Measurements from ENCODE around the gene ECHDC1.

The ECHDC1 gene

GRCh38 chr6:127352524-127352923, 9.1 kb upstream of the ECHDC1 start:
- TF ChIP-seq CTCF (IDR thresholded peaks at IDR 0.05; ENCODE audit: low read length, missing control alignments): no peak
- no peak for DNase-seq (ENCODE audit: low read depth)
- no peak overlapping the region for H3K4me3 ChIP-seq (replicated peaks; ENCODE audit: low read depth, low read length)

GRCh38 chr6:127349980-127350379, 6.6 kb upstream of the ECHDC1 start:
- no peak overlapping the region for H3K4me3 ChIP-seq (replicated peaks; ENCODE audit: low read depth, low read length)
- TF ChIP-seq CTCF (IDR thresholded peaks at IDR 0.05; ENCODE audit: low read length, missing control alignments): no peak
- DNase-seq (ENCODE audit: low read depth): no peak

GRCh38 chr6:127348028-127348661, 4.7 kb upstream of the ECHDC1 start:
- no peak for TF ChIP-seq CTCF (IDR thresholded peaks at IDR 0.05; ENCODE audit: low read length, missing control alignments)
- DNase-seq (ENCODE audit: low read depth): no peak
- H3K4me3 ChIP-seq (replicated peaks; ENCODE audit: low read depth, low read length): no peak overlapping the region

GRCh38 chr6:127347178-127347577, 3.8 kb upstream of the ECHDC1 start:
- no peak for TF ChIP-seq CTCF (IDR thresholded peaks at IDR 0.05; ENCODE audit: low read length, missing control alignments)
- DNase-seq (ENCODE audit: low read depth): peak; percentile 70
- H3K4me3 ChIP-seq (replicated peaks; ENCODE audit: low read depth, low read length): no peak overlapping the region

- DNase-seq (ENCODE audit: low read depth): no peak
- no peak for TF ChIP-seq CTCF (IDR thresholded peaks at IDR 0.05; ENCODE audit: low read length, missing control alignments)
- H3K4me3 ChIP-seq (replicated peaks; ENCODE audit: low read depth, low read length): no peak overlapping the region
Measured at GRCh38 chr6:127345521-127345920, 2.1 kb upstream of the ECHDC1 start.

- H3K4me3 ChIP-seq (replicated peaks; ENCODE audit: low read depth, low read length): peak overlapping the region; percentile 84
- TF ChIP-seq CTCF (IDR thresholded peaks at IDR 0.05; ENCODE audit: low read length, missing control alignments): no peak
- peak; percentile 45 for DNase-seq (ENCODE audit: low read depth)
Measured at GRCh38 chr6:127343809-127344659, 625 bp upstream of the ECHDC1 start.

All from fibroblast of pulmonary artery (primary cell).